Right lobe of liver (tissue), 4 donors: ENCODE measurements around the gene C3AR1.
"Not testable (repeated sequence)": the region's sequence is repeated elsewhere in the genome, so short reads cannot be mapped to it uniquely, and the experiment has no call there.

ENCODE experiments used
- CTCF ChIP-seq, 4 donors: fragments of 200-600 bp in 3 of 4; fragments of 450-650 bp in 1 of 4; IDR thresholded peaks; one replicate each; pipeline versions ENCODE4 v1.5.1 to v1.8.0; 2016 to 2022; ENCODE audit warnings: antibody characterized with exemption in 4 of 4, mild to moderate bottlenecking in 2 of 4
- POLR2A ChIP-seq: fragments of 450-650 bp; IDR thresholded peaks from one replicate; pipeline ENCODE4 v1.6.1; 2017; ENCODE audit warnings: antibody characterized with exemption, mild to moderate bottlenecking
- donor health status: DM: no; HTN: no; CAD: no.
- donor health status: DM: no; HTN: no; CAD: no.
- donor health status: DM: no; HTN: yes; CAD: no.

DNA sequence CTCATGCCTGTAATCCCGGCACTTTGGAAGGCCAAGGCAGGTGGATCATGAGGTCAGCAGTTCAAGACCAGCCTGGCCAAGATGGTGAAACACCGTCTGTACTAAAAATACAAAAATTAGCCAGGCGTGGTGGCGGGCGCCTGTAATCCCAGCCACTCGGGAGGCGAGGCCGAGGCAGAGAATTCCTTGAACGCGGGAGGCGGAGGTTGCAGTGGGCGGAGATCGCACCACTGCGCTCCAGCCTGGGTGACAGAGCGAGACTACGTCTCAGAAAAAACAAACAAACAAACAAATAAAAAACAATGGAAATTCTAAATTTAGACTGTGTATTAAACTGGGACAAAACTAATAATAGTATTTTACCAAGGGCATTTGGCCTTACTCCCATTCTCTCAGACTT is 47.9 kb downstream of the C3AR1 start:
- not testable (repeated sequence) for TF ChIP-seq CTCF (IDR thresholded peaks at IDR 0.05); POLR2A
